ENCODE measurements around the gene ZNF581. TPM values are rescaled to one million over a fixed set of nuclear protein-coding genes. Genes with fewer than 3 reads are reported as not detected.
A peak's percentile ranks its signal among the peaks of the same experiment; 100 is the strongest.

Gene ZNF581
- total and polyA plus RNA-seq, 5 donors from 2014 or later: 23.7 to 36.6 (median 33.8) TPM

DNA sequence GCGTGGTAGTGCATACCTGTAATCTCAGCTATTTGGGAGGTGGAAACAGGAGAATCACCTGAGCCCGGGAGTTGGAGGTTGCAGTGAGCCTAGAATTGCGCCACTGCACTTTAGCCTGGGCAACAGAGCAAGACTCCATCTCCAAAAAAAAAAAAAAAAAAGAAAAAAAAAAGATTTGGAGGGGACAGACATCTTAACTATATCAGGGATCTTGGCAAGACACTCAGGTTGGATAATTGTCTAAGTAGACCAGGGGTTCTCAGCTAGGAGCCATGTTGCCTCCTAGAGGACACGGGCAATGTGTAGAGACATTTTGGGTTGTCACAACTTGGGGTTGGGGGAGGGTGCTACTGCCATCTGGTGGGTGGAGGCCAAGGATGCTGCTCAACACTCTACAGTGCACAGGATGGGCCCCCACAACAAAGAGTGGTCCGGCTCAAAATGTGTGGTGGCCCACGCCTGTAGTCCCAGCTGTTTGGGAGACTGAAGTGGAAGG is 4.5 kb upstream of the ZNF581 start:
- peaks cover 17% of the 10 kb centered on the region for H3K27me3 Mint-ChIP-seq
- peaks cover 4 to 75% (median 53%) of the 10 kb centered on the region in 4 donors for H3K4me1 Mint-ChIP-seq
- H3K27ac Mint-ChIP-seq: peak overlapping the region; percentile 1 to 92 (median 59)
- H3K4me1 ChIP-seq (ENCODE audit: control insufficient read depth, insufficient read depth, low read length, poor library complexity, severe bottlenecking): peaks cover 79% of the 10 kb centered on the region
- no peaks in the 10 kb centered on the region for H3K27me3 ChIP-seq (ENCODE audit: control insufficient read depth, insufficient read depth, low read length)
- ATAC-seq (ENCODE audit: low read depth in 2 of 2) (peak in 1 of 2 donors; percentile 8), DNase-seq (peak; percentile 38 to 78 (median 59))
- peaks cover 0 to 2% (median 0%) of the 10 kb centered on the region in 7 donors for H3K9me3 Mint-ChIP-seq
- H3K9me3 ChIP-seq (ENCODE audit: control insufficient read depth in 2 of 2, low read length in 2 of 2): no peaks in the 10 kb centered on the region
- H3K4me3 ChIP-seq (ENCODE audit: low read depth, low read length): no peak overlapping the region
- H3K27ac ChIP-seq (ENCODE audit: insufficient read depth, low read length, poor library complexity, severe bottlenecking): peak overlapping the region; percentile 29
- peaks cover 28% of the 10 kb centered on the region for H3K36me3 Mint-ChIP-seq
- H3K36me3 ChIP-seq (ENCODE audit: control insufficient read depth, insufficient read depth, low read length): no peaks in the 10 kb centered on the region
- H3K4me3 Mint-ChIP-seq: peak overlapping the region; percentile 66 to 96 (median 72)

DNA sequence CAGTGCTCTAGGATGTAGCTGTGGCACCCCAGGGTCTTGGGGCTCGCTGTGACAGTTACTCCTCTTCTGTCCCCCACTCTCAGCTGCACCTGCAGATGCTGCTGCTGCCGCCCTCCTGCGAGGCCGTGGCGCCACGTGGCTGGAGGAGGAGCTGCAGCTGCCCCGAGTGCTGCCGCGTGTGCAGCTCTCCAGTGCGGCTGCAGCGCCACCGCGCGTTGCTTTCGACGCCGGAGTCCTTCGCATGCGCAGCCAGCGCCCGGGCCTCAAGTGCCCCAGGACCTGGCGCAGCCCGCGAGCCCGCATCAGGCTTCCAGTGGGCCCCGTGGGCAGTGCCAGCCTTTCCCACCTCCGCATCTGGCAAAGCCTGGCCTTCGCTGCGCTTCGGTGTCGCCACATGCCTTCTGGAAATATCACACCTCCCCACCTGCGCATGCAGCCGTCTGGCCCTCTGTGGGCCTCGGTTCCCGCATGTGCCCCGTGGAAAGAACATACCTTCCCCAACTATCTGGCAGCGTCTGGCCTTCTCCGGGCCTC is 3.3 kb upstream of the ZNF581 start:
- peaks cover 85% of the 10 kb centered on the region for H3K4me1 ChIP-seq (ENCODE audit: control insufficient read depth, insufficient read depth, low read length, poor library complexity, severe bottlenecking)
- peaks cover 4 to 77% (median 52%) of the 10 kb centered on the region in 4 donors for H3K4me1 Mint-ChIP-seq

DNA sequence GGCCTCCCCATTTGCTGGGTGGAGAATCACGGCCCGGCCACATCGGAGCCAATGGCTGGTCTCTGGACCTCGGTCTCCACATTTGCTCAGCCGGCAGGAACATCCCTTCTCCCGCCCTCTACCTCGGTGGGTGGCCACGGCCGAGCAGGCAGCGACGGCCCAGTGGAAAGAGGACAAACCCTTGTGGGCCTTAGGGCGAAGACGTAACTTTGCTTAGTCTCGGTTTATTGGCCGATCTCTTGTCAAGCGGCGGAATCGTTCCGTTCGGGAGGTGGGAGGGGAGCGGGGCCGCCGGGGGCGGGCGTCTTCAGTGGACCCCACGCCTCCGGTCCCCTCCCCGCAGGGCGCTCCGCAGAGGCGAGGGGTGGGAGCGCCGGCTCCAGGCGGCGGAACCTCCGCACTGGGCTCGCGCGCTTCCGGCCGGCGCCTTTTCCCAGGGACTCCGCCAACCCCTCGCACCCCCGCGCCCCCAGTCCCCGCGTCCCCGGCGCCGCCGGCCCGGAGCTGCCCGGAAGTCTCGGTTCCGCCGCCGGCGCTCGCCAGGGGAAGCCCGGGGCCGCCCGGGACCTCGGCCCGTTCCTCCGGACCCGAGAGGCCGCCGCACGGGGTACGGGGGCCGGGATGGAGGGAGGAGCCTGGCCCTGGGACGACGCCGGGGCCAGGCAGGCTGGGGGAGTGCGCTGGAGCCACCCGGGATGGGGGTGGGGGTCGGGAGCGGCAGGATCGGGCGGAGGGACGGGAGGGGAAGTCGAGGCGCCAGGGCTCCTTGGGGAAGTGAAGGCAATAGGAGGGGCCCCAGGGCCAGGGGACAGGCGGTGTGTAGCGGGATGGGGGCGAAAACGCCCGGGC is 2.6 kb upstream of the ZNF581 start, which contains the start of gene ZNF580:
TSS of gene ZNF580 (plus strand) at position 426 of the 849 bp plus-strand sequence. CDS start 1,507 bp downstream, outside the sequence.
- H3K27me3 ChIP-seq (ENCODE audit: control insufficient read depth, insufficient read depth, low read length): no peaks in the 10 kb centered on the region
- peaks cover 8% of the 10 kb centered on the region for H3K36me3 ChIP-seq (ENCODE audit: control insufficient read depth, insufficient read depth, low read length)
- Mint-ChIP-seq H3K4me3 (peak within 1 kb of the TSS; percentile 83 to 98 (median 92)), H3K27me3 (peaks cover 11% of the 10 kb centered on the region), H3K27ac (peak within 1 kb of the TSS; percentile 92 to 95 (median 94)), H3K4me1 (peaks cover under 1 to 75% (median 49%) of the 10 kb centered on the region in 4 donors), H3K9me3 (peaks cover 0 to 2% (median 0%) of the 10 kb centered on the region in 7 donors), H3K36me3 (peaks cover 19% of the 10 kb centered on the region)
- DNase-seq: peak; percentile 45 to 69 (median 50)
- peak within 1 kb of the TSS; percentile 80 for H3K27ac ChIP-seq (ENCODE audit: insufficient read depth, low read length, poor library complexity, severe bottlenecking)
- ATAC-seq (ENCODE audit: low read depth in 2 of 2): peak; percentile 16 to 25
- H3K9me3 ChIP-seq (ENCODE audit: control insufficient read depth in 2 of 2, low read length in 2 of 2): no peaks in the 10 kb centered on the region
- H3K4me1 ChIP-seq (ENCODE audit: control insufficient read depth, insufficient read depth, low read length, poor library complexity, severe bottlenecking): peaks cover 78% of the 10 kb centered on the region
- peak within 1 kb of the TSS; percentile 72 for H3K4me3 ChIP-seq (ENCODE audit: low read depth, low read length)

More for the DNA sequence above, 3.3 kb upstream of the ZNF581 start:
- peak; percentile 46 for ATAC-seq (ENCODE audit: low read depth in 2 of 2)
- H3K36me3 ChIP-seq (ENCODE audit: control insufficient read depth, insufficient read depth, low read length): peaks cover 4% of the 10 kb centered on the region
- peak overlapping the region in 2 of 3 donors; percentile 79 to 89 for H3K27ac Mint-ChIP-seq
- no peaks in the 10 kb centered on the region for H3K27me3 ChIP-seq (ENCODE audit: control insufficient read depth, insufficient read depth, low read length)
- H3K4me3 ChIP-seq (ENCODE audit: low read depth, low read length): no peak overlapping the region
- H3K9me3 Mint-ChIP-seq: peaks cover 0 to 2% (median 0%) of the 10 kb centered on the region in 7 donors
- no peaks in the 10 kb centered on the region for H3K9me3 ChIP-seq (ENCODE audit: control insufficient read depth in 2 of 2, low read length in 2 of 2)
- H3K27me3 Mint-ChIP-seq: peaks cover 13% of the 10 kb centered on the region
- peak; percentile 63 to 89 (median 75) for DNase-seq
- peak overlapping the region; percentile 66 to 96 (median 83) for H3K4me3 Mint-ChIP-seq
- peaks cover 24% of the 10 kb centered on the region for H3K36me3 Mint-ChIP-seq
- H3K27ac ChIP-seq (ENCODE audit: insufficient read depth, low read length, poor library complexity, severe bottlenecking): peak overlapping the region; percentile 80

GRCh38 chr19:55641426-55642152 is 1.9 kb upstream of the ZNF581 start:
- peak overlapping the region; percentile 83 to 98 (median 90) for H3K4me3 Mint-ChIP-seq
- peaks cover 11% of the 10 kb centered on the region for H3K27me3 Mint-ChIP-seq
- H3K9me3 ChIP-seq (ENCODE audit: control insufficient read depth in 2 of 2, low read length in 2 of 2): no peaks in the 10 kb centered on the region
- no peaks in the 10 kb centered on the region for H3K27me3 ChIP-seq (ENCODE audit: control insufficient read depth, insufficient read depth, low read length)
- H3K27ac ChIP-seq (ENCODE audit: insufficient read depth, low read length, poor library complexity, severe bottlenecking): peak overlapping the region; percentile 80
- peak overlapping the region; percentile 72 for H3K4me3 ChIP-seq (ENCODE audit: low read depth, low read length)
- peak overlapping the region; percentile 92 to 95 (median 94) for H3K27ac Mint-ChIP-seq
- peaks cover 0 to 68% (median 41%) of the 10 kb centered on the region in 4 donors for H3K4me1 Mint-ChIP-seq
- ATAC-seq (ENCODE audit: low read depth in 2 of 2): peak in 1 of 2 donors; percentile 2
- peaks cover 0 to 2% (median 0%) of the 10 kb centered on the region in 7 donors for H3K9me3 Mint-ChIP-seq
- peaks cover 70% of the 10 kb centered on the region for H3K4me1 ChIP-seq (ENCODE audit: control insufficient read depth, insufficient read depth, low read length, poor library complexity, severe bottlenecking)
- peak in 2 of 3 donors; percentile 34 to 51 for DNase-seq
- peaks cover 8% of the 10 kb centered on the region for H3K36me3 ChIP-seq (ENCODE audit: control insufficient read depth, insufficient read depth, low read length)
- peaks cover 11% of the 10 kb centered on the region for H3K36me3 Mint-ChIP-seq

DNA sequence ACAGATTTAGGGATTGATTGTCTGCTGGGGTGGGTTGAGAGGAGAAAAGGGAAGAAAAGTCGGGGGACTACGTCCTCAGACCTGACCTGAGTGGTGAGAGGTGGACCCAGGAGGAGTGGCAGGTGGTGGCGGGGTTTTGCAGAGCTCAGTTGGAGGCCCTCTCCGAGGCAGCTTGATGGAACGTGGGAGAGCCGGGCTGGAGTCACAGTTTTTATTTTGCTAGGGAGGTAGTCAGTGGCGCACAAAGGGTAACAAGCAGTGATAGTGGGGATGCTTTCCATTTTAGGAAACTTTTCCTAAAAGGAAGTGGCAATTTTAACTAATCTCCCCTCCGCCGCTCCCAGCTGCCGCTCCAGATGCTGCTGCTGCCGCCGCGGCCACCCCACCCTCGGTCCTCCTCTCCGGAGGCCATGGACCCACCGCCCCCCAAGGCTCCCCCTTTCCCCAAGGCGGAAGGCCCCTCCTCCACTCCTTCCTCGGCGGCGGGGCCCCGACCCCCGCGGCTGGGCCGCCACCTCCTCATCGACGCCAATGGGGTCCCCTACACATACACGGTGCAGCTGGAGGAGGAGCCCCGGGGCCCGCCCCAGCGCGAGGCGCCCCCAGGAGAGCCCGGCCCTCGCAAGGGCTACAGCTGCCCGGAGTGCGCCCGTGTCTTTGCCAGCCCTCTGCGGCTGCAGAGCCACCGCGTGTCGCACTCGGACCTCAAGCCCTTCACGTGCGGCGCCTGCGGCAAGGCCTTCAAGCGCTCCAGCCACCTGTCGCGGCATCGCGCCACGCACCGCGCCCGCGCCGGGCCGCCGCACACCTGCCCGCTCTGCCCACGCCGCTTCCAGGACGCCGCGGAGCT is 1.1 kb upstream of the ZNF581 start:
- H3K4me3 ChIP-seq (ENCODE audit: low read depth, low read length): peak overlapping the region; percentile 67
- peak in 1 of 3 donors; percentile 42 for DNase-seq

DNA sequence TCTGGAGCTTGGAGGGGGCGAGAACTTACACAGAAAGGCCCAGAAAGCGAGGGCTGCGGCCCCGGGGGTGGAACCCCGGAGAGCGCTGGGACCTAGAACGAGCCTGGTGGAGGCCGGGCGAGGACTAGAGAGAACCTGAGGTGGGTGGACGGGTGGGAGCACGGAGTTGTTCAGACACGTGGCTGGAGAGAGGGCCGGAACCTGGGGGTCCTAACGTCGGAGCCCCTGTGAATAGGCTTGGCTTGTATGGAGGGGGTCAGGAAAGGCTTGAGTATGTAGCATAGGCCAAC is 383 bp downstream of the ZNF581 start:
- peak overlapping the region; percentile 80 for H3K27ac ChIP-seq (ENCODE audit: insufficient read depth, low read length, poor library complexity, severe bottlenecking)
- ATAC-seq (ENCODE audit: low read depth in 2 of 2): no peak
- no peak for DNase-seq
- H3K4me1 ChIP-seq (ENCODE audit: control insufficient read depth, insufficient read depth, low read length, poor library complexity, severe bottlenecking): peaks cover 73% of the 10 kb centered on the region
- peaks cover 8% of the 10 kb centered on the region for H3K36me3 ChIP-seq (ENCODE audit: control insufficient read depth, insufficient read depth, low read length)
- Mint-ChIP-seq H3K36me3 (peaks cover 4% of the 10 kb centered on the region), H3K27me3 (peaks cover 6% of the 10 kb centered on the region), H3K9me3 (peaks cover 0 to 2% (median 0%) of the 10 kb centered on the region in 7 donors), H3K27ac (peak overlapping the region in 2 of 3 donors; percentile 90 to 93), H3K4me3 (peak overlapping the region; percentile 93 to 97 (median 96)), H3K4me1 (peaks cover 0 to 63% (median 34%) of the 10 kb centered on the region in 4 donors)
- peak overlapping the region; percentile 48 for H3K4me3 ChIP-seq (ENCODE audit: low read depth, low read length)
- no peaks in the 10 kb centered on the region for H3K9me3 ChIP-seq (ENCODE audit: control insufficient read depth in 2 of 2, low read length in 2 of 2)
- no peaks in the 10 kb centered on the region for H3K27me3 ChIP-seq (ENCODE audit: control insufficient read depth, insufficient read depth, low read length)

More for the DNA sequence above, 1.1 kb upstream of the ZNF581 start:
- Mint-ChIP-seq H3K27me3 (peaks cover 11% of the 10 kb centered on the region), H3K4me1 (peaks cover 0 to 67% (median 42%) of the 10 kb centered on the region in 4 donors), H3K36me3 (peaks cover 9% of the 10 kb centered on the region), H3K27ac (peak overlapping the region; percentile 93 to 99 (median 98)), H3K4me3 (peak overlapping the region; percentile 93 to 98 (median 96)), H3K9me3 (peaks cover 0 to 2% (median 0%) of the 10 kb centered on the region in 7 donors)
- Histone ChIP-seq H3K27ac (ENCODE audit: insufficient read depth, low read length, poor library complexity, severe bottlenecking) (peak overlapping the region; percentile 80), H3K27me3 (ENCODE audit: control insufficient read depth, insufficient read depth, low read length) (no peaks in the 10 kb centered on the region), H3K36me3 (ENCODE audit: control insufficient read depth, insufficient read depth, low read length) (peaks cover 8% of the 10 kb centered on the region), H3K4me1 (ENCODE audit: control insufficient read depth, insufficient read depth, low read length, poor library complexity, severe bottlenecking) (peaks cover 65% of the 10 kb centered on the region), H3K9me3 (ENCODE audit: control insufficient read depth in 2 of 2, low read length in 2 of 2) (no peaks in the 10 kb centered on the region)
- ATAC-seq (ENCODE audit: low read depth in 2 of 2): peak in 1 of 2 donors; percentile 6
